K562 (cell line): ENCODE results near the gene CCDC85B. TPM values are rescaled to one million over a fixed set of nuclear protein-coding genes. Genes with fewer than 3 reads are reported as not detected.

ENCODE experiments used
- ARID2 ChIP-seq: fragments of 450-650 bp; IDR thresholded peaks from 2 replicates; pipeline ENCODE4 v1.6.1; 2017; ENCODE audit warnings: antibody characterized with exemption, mild to moderate bottlenecking
- BRD4 ChIP-seq: fragments of 200-600 bp; sonication (generic); IDR thresholded peaks from 2 replicates; pipeline ENCODE4 v1.6.1; 2017; ENCODE audit warnings: inconsistent platforms
- JUNB ChIP-seq: fragments of 450-650 bp; formaldehyde crosslinking; conservative IDR thresholded peaks from 2 replicates; pipeline ENCODE4 v1.4.0; 2020; ENCODE audit warnings: mild to moderate bottlenecking
- KDM1A ChIP-seq, 2 experiments: fragments of 450-650 bp; IDR thresholded peaks; 2 replicates each; pipeline ENCODE4 v1.6.1; 2016; ENCODE audit warnings: mild to moderate bottlenecking in 2 of 2
- MTA2 ChIP-seq: fragments of 450-650 bp; IDR thresholded peaks from 2 replicates; pipeline ENCODE4 v1.6.1; 2016; ENCODE audit warnings: low read depth
- MTA3 ChIP-seq: fragments of 450-650 bp; formaldehyde crosslinking; IDR thresholded peaks from 2 replicates; pipeline ENCODE4 v1.6.1; 2017; ENCODE audit warnings: mild to moderate bottlenecking, borderline replicate concordance
- PPARD ChIP-seq: fragments of 250-450 bp; sonication (Bioruptor Pico); IDR thresholded peaks from 2 replicates; pipeline ENCODE4 v1.8.0; 2022; ENCODE audit warnings: inconsistent platforms, mild to moderate bottlenecking, moderate library complexity
- PYGO2 ChIP-seq: fragments of 450-650 bp; IDR thresholded peaks from 2 replicates; pipeline ENCODE4 v1.6.1; 2016; ENCODE audit warnings: mild to moderate bottlenecking, missing genetic modification characterization, moderate library complexity, missing compliant biosample characterization
- SETDB1 ChIP-seq: IDR thresholded peaks from one replicate; pipeline ENCODE4 v1.6.1; 2012; ENCODE audit warnings: low read length, control low read depth, inconsistent platforms
- SNRNP70 ChIP-seq: fragments of 200-400 bp; formaldehyde crosslinking; optimal IDR thresholded peaks from 2 replicates; pipeline ENCODE3; 2017; ENCODE audit warnings: low read depth, low read length
- TAF1 ChIP-seq: IDR thresholded peaks from 2 replicates; pipeline ENCODE4 v1.6.1; 2011; ENCODE audit warnings: mild to moderate bottlenecking, low read length, moderate library complexity; ENCODE audit not compliant: insufficient read depth, control insufficient read depth, severe bottlenecking; ENCODE audit errors: extremely low read depth
- TAF9B ChIP-seq: fragments of 450-650 bp; IDR thresholded peaks from 2 replicates; pipeline ENCODE4 v1.6.1; 2018; ENCODE audit warnings: mild to moderate bottlenecking; ENCODE audit not compliant: partially characterized antibody
- TCF15 ChIP-seq: fragments of 250-450 bp; sonication (Bioruptor Pico); IDR thresholded peaks from 2 replicates; pipeline ENCODE4 v1.8.0; 2022; ENCODE audit warnings: moderate library complexity, mild to moderate bottlenecking, inconsistent platforms
- TEAD2 ChIP-seq: fragments of 450-650 bp; IDR thresholded peaks from 2 replicates; pipeline ENCODE4 v1.6.1; 2016; ENCODE audit warnings: missing genetic modification characterization, control low read depth, missing compliant biosample characterization
- YY1 ChIP-seq, 3 experiments: IDR thresholded peaks; 2 replicates each; pipeline ENCODE4 v1.6.1; 2011; ENCODE audit warnings: low read length in 2 of 3, mild to moderate bottlenecking in 2 of 3, moderate library complexity in 2 of 3, borderline replicate concordance in 1 of 3, control low read depth in 1 of 3, low read depth in 1 of 3; ENCODE audit not compliant: insufficient read depth in 3 of 3, insufficient replicate concordance in 2 of 3, control insufficient read depth in 1 of 3, insufficient read length in 1 of 3; ENCODE audit errors: extremely low read depth in 1 of 3
- ZBTB33 ChIP-seq: sonication (generic); formaldehyde crosslinking; IDR thresholded peaks from 2 replicates; pipeline ENCODE4 v1.8.1; 2023; ENCODE audit warnings: mild to moderate bottlenecking, missing genetic modification reagents
- ZNF224 ChIP-seq: sonication (generic); formaldehyde crosslinking; IDR thresholded peaks from 2 replicates; pipeline ENCODE4 v1.8.0; 2022; ENCODE audit warnings: mild to moderate bottlenecking, missing genetic modification reagents
- ZNF518B ChIP-seq: fragments of 250-450 bp; sonication (Bioruptor Pico); IDR thresholded peaks from 2 replicates; pipeline ENCODE4 v1.5.0; 2021; ENCODE audit warnings: mild to moderate bottlenecking, moderate library complexity
- ZNF696 ChIP-seq: fragments of 250-450 bp; sonication (Bioruptor Pico); conservative IDR thresholded peaks from 2 replicates; pipeline ENCODE4 v1.4.0; 2020; ENCODE audit warnings: mild to moderate bottlenecking, moderate library complexity
- polyA plus RNA-seq, 8 experiments: library from polyadenylated mRNA; depleted of rRNA in 4 of 8; stranded (reverse) in 5 of 8; unstranded in 3 of 8; fragments of >200 nt; fragmentation: Nextera tagmentation in 2 of 8; fragmentation: Illumina TruSeq in 1 of 8; extraction: Ambion mirVana in 2 of 8; extraction: Trizol in 1 of 8; gene quantifications; 2 replicates each; pipeline versions ENCODE4 v1.2.1 to v1.2.3, GENCODE V29; 2011 to 2014; ENCODE audit warnings: inconsistent platforms in 1 of 8, missing spikeins in 1 of 8
- total RNA-seq, 7 experiments: library from RNA; depleted of rRNA in 6 of 7; stranded (reverse); fragments of >200 nt in 6 of 7; fragmentation: Illumina TruSeq in 2 of 7; extraction: Trizol in 2 of 7; gene quantifications; 2 replicates each; pipeline versions ENCODE4 v1.2.1 to v1.2.3, GENCODE V29; 2011 to 2021; ENCODE audit warnings: low replicate concordance in 1 of 7
- TF ChIP-seq, protein P1 (sequence below): fragments of 450-650 bp; formaldehyde crosslinking; IDR thresholded peaks from 2 replicates; pipeline ENCODE4 v1.4.0; 2020; ENCODE audit warnings: mild to moderate bottlenecking, moderate library complexity
- TF ChIP-seq, protein P2 (sequence below): fragments of 250-450 bp; sonication (Bioruptor Pico); IDR thresholded peaks from 2 replicates; pipeline ENCODE4 v1.5.0; 2021

The CCDC85B gene
- total and polyA plus RNA-seq, 9 of the 15 experiments (the other 6 are each of a cell fraction or from before 2014, with no cell fraction given): 0.14 to 138 (median 6.2) TPM

GRCh38 chr11:65906602-65907001, 16.1 kb downstream of the CCDC85B start (continued):
- TF ChIP-seq, protein P1, sequence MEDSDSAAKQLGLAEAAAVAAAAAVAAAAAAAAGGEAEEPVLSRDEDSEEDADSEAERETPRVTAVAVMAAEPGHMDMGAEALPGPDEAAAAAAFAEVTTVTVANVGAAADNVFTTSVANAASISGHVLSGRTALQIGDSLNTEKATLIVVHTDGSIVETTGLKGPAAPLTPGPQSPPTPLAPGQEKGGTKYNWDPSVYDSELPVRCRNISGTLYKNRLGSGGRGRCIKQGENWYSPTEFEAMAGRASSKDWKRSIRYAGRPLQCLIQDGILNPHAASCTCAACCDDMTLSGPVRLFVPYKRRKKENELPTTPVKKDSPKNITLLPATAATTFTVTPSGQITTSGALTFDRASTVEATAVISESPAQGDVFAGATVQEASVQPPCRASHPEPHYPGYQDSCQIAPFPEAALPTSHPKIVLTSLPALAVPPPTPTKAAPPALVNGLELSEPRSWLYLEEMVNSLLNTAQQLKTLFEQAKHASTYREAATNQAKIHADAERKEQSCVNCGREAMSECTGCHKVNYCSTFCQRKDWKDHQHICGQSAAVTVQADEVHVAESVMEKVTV (CRISPR knock-in tag): no peak
- TF ChIP-seq MTA3: 0 out of 2 replicates have a peak, but pooled peaks have one; percentile 45
- TF ChIP-seq TEAD2: no peak
- no peak for TF ChIP-seq YY1 (IDR thresholded peaks at IDR 0.05; ENCODE audit: borderline replicate concordance in 1 of 3, control insufficient read depth in 1 of 3, extremely low read depth in 1 of 3, insufficient read depth in 3 of 3, insufficient read length in 1 of 3, insufficient replicate concordance in 2 of 3, low read depth in 1 of 3, low read length in 2 of 3)
- TF ChIP-seq KDM1A (IDR thresholded peaks at IDR 0.05): no peak
- TF ChIP-seq SETDB1: no peak
- TF ChIP-seq ZNF224: no peak
- TF ChIP-seq PPARD: no peak
- TF ChIP-seq, protein P2, sequence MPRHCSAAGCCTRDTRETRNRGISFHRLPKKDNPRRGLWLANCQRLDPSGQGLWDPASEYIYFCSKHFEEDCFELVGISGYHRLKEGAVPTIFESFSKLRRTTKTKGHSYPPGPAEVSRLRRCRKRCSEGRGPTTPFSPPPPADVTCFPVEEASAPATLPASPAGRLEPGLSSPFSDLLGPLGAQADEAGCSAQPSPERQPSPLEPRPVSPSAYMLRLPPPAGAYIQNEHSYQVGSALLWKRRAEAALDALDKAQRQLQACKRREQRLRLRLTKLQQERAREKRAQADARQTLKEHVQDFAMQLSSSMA (CRISPR knock-in tag): no peak
- no peak for TF ChIP-seq TAF9B
- TF ChIP-seq PYGO2 (tag): no peak
- no peak for TF ChIP-seq BRD4
- TF ChIP-seq MTA2: peak; percentile 36; the same call in 1 of the 2 replicates
- TF ChIP-seq JUNB (CRISPR knock-in tag): no peak
- no peak for TF ChIP-seq ZNF518B (CRISPR knock-in tag)
- TF ChIP-seq ARID2: no peak
- TF ChIP-seq SNRNP70: no peak
- TF ChIP-seq TCF15 (CRISPR knock-in tag): no peak
- no peak for TF ChIP-seq TAF1
- 0 out of 2 replicates have a peak, but pooled peaks have one; percentile 8 for TF ChIP-seq ZBTB33 (CRISPR knock-in tag)
- no peak for TF ChIP-seq ZNF696 (CRISPR knock-in tag)
